PC-3 (cell line): ENCODE results near the gene MSL1.

Source experiments
- EZH2 ChIP-seq: fragments of 300-600 bp; sonication (generic); IDR thresholded peaks from one replicate; pipeline ENCODE4 v1.6.1; 2017; ENCODE audit warnings: antibody characterized with exemption, mild to moderate bottlenecking, low read length; ENCODE audit not compliant: unreplicated experiment
- EZH2phosphoT487 ChIP-seq: fragments of 300-600 bp; sonication (generic); IDR thresholded peaks from 2 replicates; pipeline ENCODE4 v1.6.1; 2018; ENCODE audit warnings: mild to moderate bottlenecking, antibody characterized with exemption, low read length, borderline replicate concordance
- TF ChIP-seq, protein P1 (sequence below): fragments of 300-600 bp; sonication (generic); conservative IDR thresholded peaks from 2 replicates; pipeline ENCODE4 v1.5.1; 2017; ENCODE audit warnings: antibody characterized with exemption, low read depth, mild to moderate bottlenecking, low read length

DNA sequence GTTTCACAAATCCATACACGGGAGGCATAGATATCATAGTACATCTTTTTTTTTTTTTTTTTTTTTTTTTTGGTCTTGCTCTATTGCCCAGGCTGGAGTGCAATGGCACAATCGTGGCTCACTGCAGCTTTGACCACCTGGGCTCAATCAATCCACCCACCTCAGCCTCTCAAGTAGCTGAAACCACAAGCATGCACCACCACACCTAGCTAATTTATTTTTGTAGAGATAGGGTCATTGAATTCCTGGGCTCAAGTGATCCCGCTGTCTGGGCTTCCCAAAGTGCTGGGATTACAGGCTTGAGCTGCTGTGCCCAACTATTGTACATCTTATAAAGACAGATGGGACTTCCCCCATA, 52.0 kb downstream of the MSL1 start:
- TF ChIP-seq, protein P1, sequence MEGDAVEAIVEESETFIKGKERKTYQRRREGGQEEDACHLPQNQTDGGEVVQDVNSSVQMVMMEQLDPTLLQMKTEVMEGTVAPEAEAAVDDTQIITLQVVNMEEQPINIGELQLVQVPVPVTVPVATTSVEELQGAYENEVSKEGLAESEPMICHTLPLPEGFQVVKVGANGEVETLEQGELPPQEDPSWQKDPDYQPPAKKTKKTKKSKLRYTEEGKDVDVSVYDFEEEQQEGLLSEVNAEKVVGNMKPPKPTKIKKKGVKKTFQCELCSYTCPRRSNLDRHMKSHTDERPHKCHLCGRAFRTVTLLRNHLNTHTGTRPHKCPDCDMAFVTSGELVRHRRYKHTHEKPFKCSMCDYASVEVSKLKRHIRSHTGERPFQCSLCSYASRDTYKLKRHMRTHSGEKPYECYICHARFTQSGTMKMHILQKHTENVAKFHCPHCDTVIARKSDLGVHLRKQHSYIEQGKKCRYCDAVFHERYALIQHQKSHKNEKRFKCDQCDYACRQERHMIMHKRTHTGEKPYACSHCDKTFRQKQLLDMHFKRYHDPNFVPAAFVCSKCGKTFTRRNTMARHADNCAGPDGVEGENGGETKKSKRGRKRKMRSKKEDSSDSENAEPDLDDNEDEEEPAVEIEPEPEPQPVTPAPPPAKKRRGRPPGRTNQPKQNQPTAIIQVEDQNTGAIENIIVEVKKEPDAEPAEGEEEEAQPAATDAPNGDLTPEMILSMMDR = no peak
- TF ChIP-seq EZH2 = no peak
- TF ChIP-seq EZH2phosphoT487 = no peak
